Osteoblast (primary cell): ENCODE data around the gene ANO10. TPM values are rescaled to one million over a fixed set of nuclear protein-coding genes. Genes with fewer than 3 reads are reported as not detected.

ENCODE experiments used
- DNase-seq: peaks from one replicate; pipeline ENCODE4 v3.0.0; 2011; ENCODE audit warnings: low spot score, mixed read lengths; ENCODE audit not compliant: insufficient read length; ENCODE audit errors: missing footprints
- H2AFZ ChIP-seq: 2 replicates; pipeline ENCODE4 v1.6.0; 2011; ENCODE audit warnings: mild to moderate bottlenecking, low read length
- H3K27ac ChIP-seq: 2 replicates; pipeline ENCODE4 v1.5.1; 2011; ENCODE audit warnings: mild to moderate bottlenecking, low read depth, low read length, moderate library complexity
- H3K27me3 ChIP-seq: 2 replicates; pipeline ENCODE4 v1.6.0; 2012; ENCODE audit warnings: mild to moderate bottlenecking, control low read depth, inconsistent platforms, low read length, moderate library complexity; ENCODE audit not compliant: insufficient read depth
- H3K36me3 ChIP-seq: 2 replicates; pipeline ENCODE4 v1.5.1; 2011; ENCODE audit warnings: mild to moderate bottlenecking, low read length, control low read depth, moderate library complexity; ENCODE audit not compliant: insufficient read depth
- H3K4me1 ChIP-seq: 2 replicates; pipeline ENCODE4 v1.5.1; 2011; ENCODE audit warnings: mild to moderate bottlenecking, low read length, control low read depth, moderate library complexity; ENCODE audit not compliant: insufficient read depth
- H3K4me2 ChIP-seq: 2 replicates; pipeline ENCODE4 v1.6.0; 2011; ENCODE audit warnings: mild to moderate bottlenecking, low read length; ENCODE audit not compliant: insufficient read depth
- H3K4me3 ChIP-seq: fragments of 200-600 bp; sonication (generic); 3 replicates; pipeline ENCODE4 v1.5.1; 2012; ENCODE audit warnings: mild to moderate bottlenecking, low read length, inconsistent platforms; ENCODE audit not compliant: insufficient read depth
- H3K79me2 ChIP-seq: 2 replicates; pipeline ENCODE4 v1.6.0; 2012; ENCODE audit warnings: mild to moderate bottlenecking, low read length, control low read depth, inconsistent platforms; ENCODE audit not compliant: insufficient read depth
- H3K9me3 ChIP-seq: 2 replicates; pipeline ENCODE4 v1.5.1; 2011; ENCODE audit warnings: low read depth, low read length, control low read depth
- H4K20me1 ChIP-seq: 2 replicates; pipeline ENCODE4 v1.6.0; 2012; ENCODE audit warnings: mild to moderate bottlenecking, low read length, control low read depth; ENCODE audit not compliant: insufficient read depth
- CTCF ChIP-seq: IDR thresholded peaks from 2 replicates; pipeline ENCODE4 v1.5.1; 2011; ENCODE audit warnings: mild to moderate bottlenecking, low read depth, low read length, moderate library complexity; ENCODE audit errors: extremely low read depth
- total RNA-seq: library from RNA; depleted of rRNA; stranded (reverse); fragments of >200 nt; gene quantifications from 2 replicates; pipeline ENCODE4 v1.2.3, GENCODE V29; 2012

ANO10 gene
- total RNA-seq, 1 donor = 55.7 TPM

GRCh38 chr3:43394041-43394554 lies 227.7 kb downstream of the ANO10 start:
- Histone ChIP-seq H3K4me2 (no peak overlapping the region), H3K9me3 (no peaks in the 10 kb centered on the region), H3K27ac (no peak overlapping the region), H3K4me1 (peaks cover 13% of the 10 kb centered on the region), H3K36me3 (no peaks in the 10 kb centered on the region), H3K79me2 (no peaks in the 10 kb centered on the region), H3K27me3 (no peaks in the 10 kb centered on the region), H3K4me3 (no peak overlapping the region), H4K20me1 (no peaks in the 10 kb centered on the region), H2AFZ (no peak overlapping the region)
- no peak for TF ChIP-seq CTCF
- DNase-seq = no peak

- Histone ChIP-seq H3K4me2 (no peak overlapping the region), H3K4me1 (peaks cover 13% of the 10 kb centered on the region), H3K79me2 (no peaks in the 10 kb centered on the region), H3K36me3 (no peaks in the 10 kb centered on the region), H4K20me1 (no peaks in the 10 kb centered on the region), H3K9me3 (no peaks in the 10 kb centered on the region), H3K27me3 (no peaks in the 10 kb centered on the region), H3K27ac (no peak overlapping the region), H3K4me3 (no peak overlapping the region), H2AFZ (no peak overlapping the region)
- no peak for DNase-seq
- no peak for TF ChIP-seq CTCF
These were observed 230.2 kb downstream of the ANO10 start for GRCh38 chr3:43391621-43392020.

- Histone ChIP-seq H4K20me1 (no peaks in the 10 kb centered on the region), H3K4me2 (peak overlapping the region; percentile 49), H3K4me1 (peaks cover 13% of the 10 kb centered on the region), H3K79me2 (no peaks in the 10 kb centered on the region), H3K27ac (peak overlapping the region; percentile 25), H3K27me3 (no peaks in the 10 kb centered on the region), H3K36me3 (no peaks in the 10 kb centered on the region), H2AFZ (no peak overlapping the region), H3K9me3 (no peaks in the 10 kb centered on the region), H3K4me3 (peak overlapping the region; percentile 2)
- no peak for TF ChIP-seq CTCF
- DNase-seq = no peak
These were observed 231.6 kb downstream of the ANO10 start for GRCh38 chr3:43390255-43390588.

- no peaks in the 10 kb centered on the region for H3K36me3 ChIP-seq
- H3K9me3 ChIP-seq = no peaks in the 10 kb centered on the region
- no peaks in the 10 kb centered on the region for H3K27me3 ChIP-seq
- peak; percentile 85 for DNase-seq
- H3K4me3 ChIP-seq = peak overlapping the region; percentile 2
- TF ChIP-seq CTCF = no peak
- H4K20me1 ChIP-seq = no peaks in the 10 kb centered on the region
- H2AFZ ChIP-seq = no peak overlapping the region
- H3K79me2 ChIP-seq = no peaks in the 10 kb centered on the region
- H3K4me1 ChIP-seq = peaks cover 13% of the 10 kb centered on the region
- peak overlapping the region; percentile 49 for H3K4me2 ChIP-seq
- H3K27ac ChIP-seq = peak overlapping the region; percentile 25
These were observed 232.2 kb downstream of the ANO10 start for GRCh38 chr3:43389388-43390254.
